ENCODE data around the gene CD48.
"Not testable (repeated sequence)": the region's sequence is repeated elsewhere in the genome, so short reads cannot be mapped to it uniquely, and the experiment has no call there.

CD48 gene

DNA sequence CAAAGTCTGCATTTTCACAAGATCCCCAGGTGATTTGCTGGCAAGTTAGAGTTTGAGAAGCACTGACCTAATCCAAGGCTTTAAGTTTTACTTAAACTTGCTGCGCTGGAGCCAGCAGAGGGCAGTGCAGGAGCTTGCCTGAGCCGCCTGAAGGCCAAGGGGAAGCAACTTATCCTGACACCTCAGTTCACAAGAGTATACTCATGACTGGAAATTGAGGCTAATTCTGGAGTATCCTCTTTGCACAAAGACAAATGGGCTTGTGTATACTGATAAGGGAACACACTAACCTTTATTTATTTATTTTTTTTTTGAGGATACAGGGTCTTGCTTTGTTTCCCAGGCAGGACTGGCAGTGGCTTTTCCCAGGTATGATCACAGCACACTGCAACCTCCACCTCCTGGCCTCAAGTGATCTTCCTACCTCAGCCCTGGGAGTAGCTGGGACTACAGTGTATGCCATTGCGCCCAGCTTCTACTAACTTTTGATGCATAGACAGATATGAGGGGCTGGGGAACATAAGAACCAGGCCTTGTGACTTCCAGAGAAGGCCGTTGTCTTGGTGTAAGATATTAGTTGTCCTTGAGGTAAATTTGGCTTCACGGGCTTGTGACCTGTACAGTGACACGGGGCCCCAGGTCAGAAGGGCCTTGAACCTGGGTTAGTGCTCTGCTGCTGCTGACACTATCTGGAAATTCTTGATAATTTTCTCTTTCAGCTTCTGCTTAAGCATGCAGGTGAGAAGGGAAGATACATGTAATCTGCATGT is 35.8 kb downstream of the CD48 start:
- no peak for DNase-seq

DNA sequence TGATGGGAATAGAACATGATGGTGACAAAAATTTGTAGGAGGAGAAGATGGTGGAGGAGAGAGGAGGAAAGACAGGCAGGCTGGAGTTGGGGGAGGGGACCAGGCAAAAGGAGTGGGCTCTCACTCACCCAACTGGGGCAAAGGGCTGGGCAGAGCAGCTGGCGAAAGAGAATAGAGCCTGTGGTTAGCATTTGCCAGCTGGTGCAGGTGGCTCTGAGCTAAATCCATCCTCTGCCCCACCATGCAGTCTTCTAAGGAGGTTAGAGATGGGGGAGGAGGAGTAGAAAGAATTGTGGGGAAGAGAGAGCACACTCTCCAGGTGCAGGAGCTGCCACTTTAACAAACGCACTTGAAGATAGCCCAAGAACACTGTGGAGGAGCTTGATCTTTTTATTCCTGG is 37.2 kb downstream of the CD48 start:
- no peak for DNase-seq

DNA sequence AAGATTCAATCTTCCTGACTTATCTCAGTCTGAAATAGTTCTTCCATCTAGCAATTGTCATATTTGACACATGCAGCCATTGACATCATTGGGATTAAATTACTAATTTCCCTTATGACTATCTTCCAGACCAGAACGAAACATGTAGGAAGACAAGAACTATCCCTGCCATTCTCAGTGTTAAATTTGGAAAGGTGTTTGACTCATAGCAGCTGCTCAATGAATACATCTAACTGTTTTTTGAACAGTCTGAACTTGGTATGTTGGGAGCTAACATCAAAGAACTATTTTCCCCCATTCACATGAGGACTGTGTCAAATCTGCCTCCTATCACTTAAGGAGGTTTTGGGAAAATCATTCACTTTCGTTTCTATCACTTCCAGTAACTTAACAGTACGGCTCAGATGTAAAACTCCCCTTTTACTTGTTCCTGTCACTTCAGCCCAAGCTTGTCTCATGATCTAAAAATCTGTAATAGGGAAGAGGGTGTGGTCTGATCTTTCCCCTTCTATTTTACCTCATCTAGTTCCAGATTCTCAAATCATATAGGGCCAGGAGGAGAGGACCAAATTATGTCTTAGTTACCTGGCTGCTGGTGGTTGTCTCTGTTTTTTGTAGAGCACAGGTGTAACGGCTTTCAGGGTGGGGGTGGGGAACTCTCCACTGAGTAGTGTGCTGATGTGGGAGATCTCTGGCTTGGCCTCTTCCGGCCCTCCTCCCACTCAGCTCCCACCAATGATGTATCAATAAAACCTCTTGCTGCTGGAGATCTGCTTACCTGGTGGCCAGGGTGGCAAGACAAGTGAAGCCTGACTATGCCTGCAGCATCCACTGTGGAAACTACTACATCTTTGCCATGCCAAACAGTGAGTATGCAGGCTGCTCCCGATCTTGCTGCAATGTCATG is 38.6 kb downstream of the CD48 start:
- DNase-seq: no peak

DNA sequence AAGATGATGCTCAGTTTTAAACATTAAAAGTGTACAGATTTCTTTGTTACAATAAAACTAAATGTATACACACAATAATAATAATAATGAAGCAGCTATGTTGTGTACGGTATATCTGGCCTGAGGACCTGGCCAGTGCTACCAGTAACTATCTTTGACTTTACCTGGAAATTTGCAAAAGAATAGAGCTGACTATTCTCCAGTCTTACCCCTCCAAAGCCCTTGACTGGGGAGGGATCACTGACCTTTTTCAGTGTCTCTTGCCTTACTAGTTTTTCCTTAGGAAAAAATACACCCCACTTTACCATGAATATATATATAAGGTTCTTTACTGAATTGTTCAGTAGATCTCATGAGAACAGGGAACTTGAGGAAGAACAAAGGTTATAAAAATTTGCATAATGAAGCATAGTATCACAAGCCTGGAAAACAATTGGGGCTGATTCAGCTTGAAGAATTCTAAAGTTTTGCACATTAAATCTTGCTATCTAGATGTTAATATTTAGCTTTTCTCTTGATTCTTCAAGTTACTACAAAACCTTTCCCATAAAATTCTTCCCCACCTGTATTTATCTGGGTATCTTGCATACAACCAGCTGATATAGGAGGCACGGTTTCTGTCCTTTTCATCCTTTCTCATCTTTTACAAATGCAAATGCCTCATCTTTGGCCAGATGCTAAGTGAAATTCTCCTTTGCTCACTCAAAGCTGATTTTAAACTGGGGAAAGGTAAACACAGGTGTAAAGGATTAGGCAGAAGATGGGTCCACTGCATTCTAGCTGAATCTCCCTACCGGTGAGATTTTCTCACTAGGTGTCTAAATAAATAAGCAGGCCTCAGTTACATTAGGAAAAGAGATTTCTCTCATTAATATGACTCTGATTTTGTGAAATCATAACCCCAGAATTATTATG is 39.8 kb downstream of the CD48 start:
- DNase-seq: no peak

DNA sequence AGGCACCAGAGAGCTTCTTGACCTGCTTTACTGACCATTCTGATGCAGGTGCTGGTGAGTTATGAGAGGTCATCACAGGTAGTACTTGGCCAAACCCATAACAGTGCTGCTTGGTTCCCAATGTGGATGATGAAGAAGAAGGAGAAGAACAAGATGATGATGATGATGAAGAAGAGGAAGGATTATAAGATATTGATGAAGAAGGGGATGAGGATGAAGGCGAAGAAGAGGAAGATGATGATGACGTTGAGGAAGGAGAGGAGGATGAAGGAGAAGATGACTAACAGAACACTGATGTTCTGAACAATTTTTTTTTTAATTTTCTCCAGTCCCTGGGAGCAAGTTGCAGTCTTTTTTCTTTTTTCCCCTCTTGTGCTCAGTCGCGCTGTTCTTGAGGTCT is 40.9 kb downstream of the CD48 start:
- no peak for DNase-seq

DNA sequence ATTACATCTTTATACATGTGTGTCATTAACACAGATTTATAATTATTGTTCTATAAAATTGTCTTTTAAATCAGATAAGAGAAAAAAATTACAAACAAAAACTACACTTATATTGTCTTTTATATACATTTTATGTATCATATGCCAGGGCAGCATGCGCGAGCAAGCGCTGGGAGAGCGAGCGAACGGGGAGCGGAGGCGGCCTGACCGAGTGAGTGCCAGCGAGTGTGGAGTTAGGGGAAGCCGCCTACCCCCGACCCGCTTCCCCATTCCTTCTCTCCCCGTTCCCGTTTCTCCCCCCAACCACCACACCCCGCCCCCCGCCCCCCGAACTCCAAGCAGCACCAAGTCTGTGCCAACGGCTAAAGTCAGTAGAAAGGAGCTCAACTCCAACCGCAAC is 41.8 kb downstream of the CD48 start:
- DNase-seq: no peak

DNA sequence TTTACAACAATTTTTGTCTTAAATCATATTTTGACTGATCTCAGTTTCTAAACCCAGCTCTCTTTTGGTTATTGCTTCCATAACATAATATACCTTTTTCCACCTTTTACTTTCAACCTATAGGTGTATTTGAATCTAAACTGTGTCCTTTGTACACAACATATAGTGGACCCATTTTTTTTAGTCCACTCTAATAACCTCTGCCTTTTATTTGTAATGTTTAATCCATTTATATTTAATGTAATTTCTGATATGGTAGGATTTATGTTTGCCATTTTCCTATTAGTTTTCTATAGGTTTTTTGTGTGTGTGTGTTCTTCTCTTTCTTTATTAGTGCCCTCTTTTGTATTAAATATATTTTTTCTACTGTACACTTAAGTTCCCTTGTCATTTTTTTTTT is 42.3 kb downstream of the CD48 start:
- no peak for DNase-seq

DNA sequence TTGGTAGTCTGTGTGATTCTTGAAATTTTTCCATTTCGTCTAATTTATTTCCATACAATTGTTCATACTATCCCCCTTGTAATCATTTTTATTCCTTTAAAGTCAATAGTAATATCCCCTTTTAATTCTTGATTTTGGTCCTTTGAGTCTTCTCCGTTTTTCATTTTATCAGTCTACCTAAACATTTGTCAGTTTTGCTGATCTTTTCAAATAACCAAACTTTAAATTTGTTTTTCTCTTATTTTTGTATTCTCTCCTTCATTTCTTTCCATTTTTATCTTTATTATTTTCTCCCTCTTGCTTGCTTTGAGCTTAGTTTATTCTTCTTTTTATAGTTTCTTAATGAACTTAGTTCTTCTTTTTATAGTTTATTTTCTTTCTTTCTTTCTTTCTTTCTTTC is 43.7 kb downstream of the CD48 start:
- no peak for DNase-seq

DNA sequence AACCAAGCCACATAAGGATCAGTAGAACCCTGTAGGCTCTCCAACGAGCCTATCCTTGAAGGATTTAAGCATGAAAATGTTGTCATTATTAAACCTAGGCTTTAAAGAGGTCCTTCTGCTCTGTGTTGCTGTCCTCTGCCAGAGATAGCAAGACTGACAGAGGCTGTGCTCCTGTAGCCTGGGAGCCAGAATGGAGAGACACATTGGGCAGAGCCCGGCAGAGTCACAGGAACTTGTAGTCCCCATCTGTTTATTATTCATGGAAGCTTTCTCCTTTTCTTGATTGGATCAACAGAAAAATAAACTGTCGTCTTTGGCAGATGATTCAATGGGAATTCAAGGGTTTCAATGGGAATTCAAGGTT is 45.6 kb downstream of the CD48 start:
- no peak for DNase-seq

DNA sequence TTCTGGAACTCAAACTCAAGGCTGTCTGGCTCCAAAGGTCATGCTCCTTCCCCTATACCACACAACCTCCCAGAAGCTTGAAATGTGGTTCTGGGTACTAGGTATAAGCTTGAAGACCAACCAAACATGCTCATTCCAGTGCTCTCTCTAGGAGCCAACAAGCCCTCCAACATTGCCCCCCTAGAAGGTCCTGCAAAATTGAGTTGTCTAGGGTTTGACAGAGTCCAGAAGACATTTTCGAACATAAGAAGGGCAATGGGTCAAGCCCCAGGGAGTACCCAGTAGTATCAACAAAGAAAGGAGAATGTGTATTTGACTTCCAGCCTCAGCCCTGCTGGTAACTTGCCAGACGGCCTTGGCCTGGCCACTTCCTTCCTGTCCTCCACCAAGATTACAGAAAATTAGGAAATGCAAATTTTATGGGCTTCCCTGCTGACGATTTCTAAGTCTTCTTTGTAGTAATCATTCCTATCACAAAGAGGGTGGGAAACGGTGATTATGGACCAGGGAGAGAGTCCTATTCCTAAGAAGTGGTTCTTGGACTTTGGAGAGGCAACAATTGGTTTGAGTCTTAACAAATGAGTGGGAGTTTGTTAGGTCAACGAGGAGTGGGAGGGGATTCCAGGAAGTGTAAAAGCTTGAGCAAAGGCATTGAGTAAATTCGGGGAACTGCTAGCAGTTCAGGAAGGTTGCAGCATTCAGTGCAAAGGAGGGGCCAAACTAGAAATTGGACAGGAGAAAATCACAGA is 46.1 kb downstream of the CD48 start:
- DNase-seq: no peak

DNA sequence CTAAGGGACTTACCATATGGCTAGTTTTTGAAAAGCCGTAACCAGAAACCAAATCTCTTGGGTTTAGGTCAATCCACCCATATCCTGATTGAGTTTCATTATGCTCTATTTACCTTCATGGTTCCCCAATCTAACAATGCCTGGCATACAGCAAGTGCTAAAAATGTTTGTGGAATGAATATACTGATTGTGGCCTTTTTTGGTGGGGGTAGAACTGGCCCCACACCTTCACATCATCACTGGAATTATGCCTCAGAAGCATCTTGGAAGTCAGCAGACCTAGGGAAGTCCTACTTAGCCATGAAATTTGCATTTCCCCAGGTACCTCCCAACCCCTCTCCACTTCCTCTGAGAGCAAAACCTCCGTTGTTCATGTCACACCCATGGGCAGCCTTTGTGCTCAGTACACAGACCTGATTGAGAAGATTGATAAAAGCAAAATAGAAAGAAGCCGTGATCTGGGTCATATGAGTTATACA is 47.0 kb downstream of the CD48 start:
- DNase-seq: no peak

DNA sequence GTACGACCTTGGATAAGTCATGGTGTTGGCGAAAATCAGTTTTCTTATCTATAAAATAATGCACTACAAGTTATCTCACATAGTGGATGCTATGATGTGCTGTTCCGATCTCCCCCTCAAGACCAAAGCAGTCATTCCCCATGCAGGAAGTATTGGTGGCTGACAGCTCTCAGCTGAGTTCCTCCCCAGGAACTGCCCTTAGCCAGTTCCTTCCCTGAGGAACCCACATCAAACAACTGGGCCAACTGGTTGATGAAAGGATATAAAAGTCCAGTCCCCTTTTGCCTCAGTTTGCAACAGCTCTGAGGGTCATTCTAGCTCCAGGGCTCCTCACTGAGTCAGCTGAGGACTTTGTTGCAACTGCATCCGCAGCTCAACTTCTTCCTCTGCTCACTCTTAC is 48.7 kb downstream of the CD48 start:
- no peak for DNase-seq

DNA sequence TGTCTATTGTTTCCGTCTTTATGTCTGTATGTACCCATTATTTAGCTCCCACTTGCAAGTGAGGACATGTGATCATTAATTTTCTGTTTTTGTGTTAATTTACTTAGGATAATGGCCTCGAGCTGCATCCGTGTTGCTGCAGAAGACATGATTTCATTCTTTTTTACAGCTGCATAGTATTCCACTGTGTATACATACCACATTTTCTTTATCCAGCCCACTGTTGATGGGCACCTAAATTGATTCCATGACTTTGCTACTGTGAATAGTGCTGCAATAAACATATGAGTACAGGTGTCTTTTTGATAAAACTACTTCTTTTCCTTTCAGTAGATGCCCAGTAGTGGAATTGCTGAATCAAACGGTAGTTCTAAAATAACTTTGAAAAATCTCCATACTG is 52.1 kb downstream of the CD48 start:
- no peak for DNase-seq

DNA sequence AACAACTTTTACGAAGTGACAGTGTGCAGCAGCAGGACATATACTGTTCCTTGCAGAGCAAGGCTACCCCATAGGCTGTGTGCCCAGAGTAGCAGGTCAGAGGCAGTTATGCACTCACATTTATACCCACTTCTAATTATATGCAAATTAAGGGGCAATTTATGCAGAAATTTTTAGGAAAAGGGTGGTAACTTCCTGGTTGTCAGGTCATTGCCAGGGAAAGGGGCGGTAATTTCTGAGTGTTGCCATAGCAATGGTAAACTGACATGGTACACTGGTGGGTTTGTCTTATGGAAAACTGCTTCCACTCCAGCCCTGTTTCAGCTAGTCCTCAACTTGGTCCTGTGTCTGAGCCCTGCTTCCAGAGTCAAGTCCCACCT is 52.8 kb downstream of the CD48 start:
- no peak for DNase-seq

DNA sequence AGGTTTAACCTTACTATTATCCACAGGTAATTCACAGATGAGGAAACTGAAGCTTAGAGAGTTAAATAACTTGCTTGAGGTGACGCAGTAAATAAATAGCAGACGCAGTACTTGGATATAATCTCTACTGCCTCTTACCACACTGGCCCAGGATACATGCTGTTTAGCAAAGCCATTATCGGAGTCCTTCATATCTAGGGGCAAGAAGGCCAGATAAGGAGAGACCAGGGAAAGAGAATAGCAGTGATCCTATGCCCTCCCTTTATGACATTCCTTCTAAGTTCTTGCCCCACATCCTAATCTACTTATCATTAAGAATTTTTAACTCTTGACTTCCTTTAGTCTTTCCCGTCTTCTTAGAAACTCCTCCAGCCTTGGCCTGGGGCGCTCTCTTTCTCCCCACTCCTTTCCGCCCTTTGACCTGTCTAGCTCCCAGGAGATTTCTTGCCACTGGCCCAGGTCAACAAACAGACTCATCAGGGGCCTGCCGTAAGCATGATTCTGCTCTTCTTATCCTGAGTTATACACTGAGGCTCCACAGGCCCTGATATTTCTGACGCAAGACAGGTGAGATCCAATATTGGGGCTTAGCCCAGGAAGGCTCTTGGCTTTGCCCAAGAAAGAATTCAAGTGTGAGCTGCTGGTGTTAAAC is 53.3 kb downstream of the CD48 start:
- DNase-seq: no peak

DNA sequence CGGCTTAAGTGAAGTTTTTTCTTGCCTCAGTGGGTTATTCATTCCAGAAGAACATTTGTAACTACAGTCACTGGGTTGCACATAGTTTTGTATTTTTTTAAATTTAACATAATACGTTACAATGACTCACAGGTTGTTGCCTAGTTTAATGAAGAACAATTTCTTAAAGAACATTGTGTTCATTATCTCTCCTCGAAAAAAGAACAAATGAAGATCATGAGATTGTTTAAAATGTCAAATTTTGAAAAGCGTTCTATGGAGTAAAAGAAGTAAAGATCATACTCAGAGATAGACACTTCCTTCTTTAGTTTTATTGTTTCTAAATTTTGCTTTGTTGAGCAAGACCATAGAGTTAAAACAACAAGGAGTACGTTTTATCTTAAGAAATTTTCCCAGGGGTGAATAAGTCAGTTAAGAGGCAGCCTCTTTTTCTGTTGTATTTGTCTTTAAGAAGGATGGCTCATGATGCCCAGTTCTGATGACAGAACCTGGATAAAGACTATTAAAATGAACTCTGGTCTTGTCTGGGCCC is 54.3 kb downstream of the CD48 start:
- DNase-seq: no peak

DNA sequence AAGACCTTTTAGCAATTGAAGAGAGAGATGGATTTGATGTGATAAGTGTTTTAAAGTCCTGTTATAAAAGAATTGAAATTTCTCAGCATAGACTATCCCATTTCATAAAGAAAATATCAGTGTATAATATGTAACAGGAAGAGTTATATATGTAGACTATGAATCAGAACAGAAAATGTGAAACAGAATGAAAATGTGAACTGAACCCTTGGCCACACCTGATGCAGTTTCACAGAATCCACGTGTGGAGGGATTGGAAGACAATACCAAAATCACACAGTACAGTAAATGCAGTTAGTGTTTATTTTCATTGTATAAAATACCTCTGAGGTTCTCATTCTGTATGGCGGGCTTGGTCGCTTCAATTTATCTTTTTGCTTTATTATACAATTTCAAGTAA is 54.9 kb downstream of the CD48 start:
- DNase-seq: no peak

DNA sequence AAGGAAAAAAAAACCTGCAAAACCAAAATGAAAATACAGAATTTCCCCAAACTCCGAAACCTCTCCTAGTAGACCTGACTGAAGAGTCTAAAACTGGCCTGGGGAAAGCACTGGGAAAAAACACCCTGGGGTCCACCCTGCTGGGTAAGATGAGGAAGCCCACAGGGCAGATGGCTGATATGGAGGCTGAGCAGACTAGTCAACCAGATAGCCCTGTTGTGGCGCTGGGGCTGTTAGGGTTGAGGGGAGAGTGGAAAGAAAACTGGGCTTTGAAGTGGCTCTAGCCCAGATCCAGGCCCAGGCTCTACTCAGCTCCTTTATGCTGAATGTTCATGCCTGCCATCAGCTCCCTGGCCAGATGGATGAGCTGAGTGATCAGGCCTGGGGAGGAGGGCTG is 58.0 kb downstream of the CD48 start:
- DNase-seq: no peak

DNA sequence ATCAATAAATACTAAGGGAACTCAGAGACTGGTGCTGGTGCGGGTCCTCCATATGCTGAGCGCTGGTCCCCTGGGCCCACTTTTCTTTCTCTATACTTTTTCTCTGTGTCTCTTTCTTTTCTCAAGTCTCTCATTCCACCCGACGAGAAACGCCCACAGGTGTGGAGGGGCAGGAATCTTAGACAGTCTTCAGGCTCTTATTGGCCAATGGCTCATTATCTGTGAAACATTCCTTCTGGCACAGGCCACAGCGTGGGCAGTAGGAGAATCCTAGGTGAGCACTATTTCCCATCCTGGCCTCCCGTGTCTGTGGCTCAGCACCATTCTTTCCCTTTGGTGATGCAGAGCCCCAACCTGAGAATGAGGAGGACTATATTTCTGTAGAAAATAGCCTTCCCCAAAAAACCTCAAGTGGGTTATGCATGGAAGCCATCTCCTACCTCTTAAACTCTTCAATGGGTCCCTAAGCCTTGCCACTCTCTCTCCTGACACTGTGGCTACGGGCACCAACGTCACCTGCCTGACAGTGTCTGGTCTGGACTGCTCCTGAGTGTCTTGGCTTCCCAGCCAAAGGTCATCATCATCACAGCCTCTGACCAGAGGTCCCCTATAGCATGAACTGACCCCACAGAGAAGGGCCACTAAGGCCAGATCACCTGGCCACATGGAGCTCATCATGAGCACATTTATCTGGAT is 58.5 kb downstream of the CD48 start:
- DNase-seq: no peak

DNA sequence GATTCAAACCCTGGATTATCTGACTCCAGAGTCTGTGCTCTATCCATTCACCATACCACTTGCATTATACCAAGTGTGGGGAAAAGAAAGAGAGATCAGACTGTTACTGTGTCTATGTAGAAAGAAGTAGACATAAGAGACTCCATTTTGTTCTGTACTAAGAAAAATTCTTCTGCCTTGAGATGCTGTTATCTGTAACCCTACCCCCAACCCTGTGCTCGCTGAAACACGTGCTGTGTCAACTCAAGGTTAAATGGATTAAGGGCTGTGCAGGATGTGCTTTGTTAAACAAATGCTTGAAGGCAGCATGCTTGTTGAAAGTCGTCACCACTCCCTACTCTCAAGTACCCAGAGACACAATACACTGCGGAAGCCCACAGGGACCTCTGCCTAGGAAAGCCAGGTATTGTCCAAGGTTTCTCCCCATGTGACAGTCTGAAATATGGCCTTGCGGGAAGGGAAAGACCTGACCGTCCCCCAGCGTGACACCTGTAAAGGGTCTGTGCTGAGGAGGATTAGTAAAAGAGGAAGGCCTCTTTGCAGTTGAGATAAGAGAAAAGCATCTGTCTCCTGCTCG is 59.5 kb downstream of the CD48 start:
- not testable (repeated sequence) for DNase-seq

All from NCI-H1436 treated with DMSO at 0.1 percent for 48 hours (cell line).